ENCODE data around the gene ALDH5A1.
"Not testable (repeated sequence)": the region's sequence is repeated elsewhere in the genome, so short reads cannot be mapped to it uniquely, and the experiment has no call there.

The ALDH5A1 gene

DNA sequence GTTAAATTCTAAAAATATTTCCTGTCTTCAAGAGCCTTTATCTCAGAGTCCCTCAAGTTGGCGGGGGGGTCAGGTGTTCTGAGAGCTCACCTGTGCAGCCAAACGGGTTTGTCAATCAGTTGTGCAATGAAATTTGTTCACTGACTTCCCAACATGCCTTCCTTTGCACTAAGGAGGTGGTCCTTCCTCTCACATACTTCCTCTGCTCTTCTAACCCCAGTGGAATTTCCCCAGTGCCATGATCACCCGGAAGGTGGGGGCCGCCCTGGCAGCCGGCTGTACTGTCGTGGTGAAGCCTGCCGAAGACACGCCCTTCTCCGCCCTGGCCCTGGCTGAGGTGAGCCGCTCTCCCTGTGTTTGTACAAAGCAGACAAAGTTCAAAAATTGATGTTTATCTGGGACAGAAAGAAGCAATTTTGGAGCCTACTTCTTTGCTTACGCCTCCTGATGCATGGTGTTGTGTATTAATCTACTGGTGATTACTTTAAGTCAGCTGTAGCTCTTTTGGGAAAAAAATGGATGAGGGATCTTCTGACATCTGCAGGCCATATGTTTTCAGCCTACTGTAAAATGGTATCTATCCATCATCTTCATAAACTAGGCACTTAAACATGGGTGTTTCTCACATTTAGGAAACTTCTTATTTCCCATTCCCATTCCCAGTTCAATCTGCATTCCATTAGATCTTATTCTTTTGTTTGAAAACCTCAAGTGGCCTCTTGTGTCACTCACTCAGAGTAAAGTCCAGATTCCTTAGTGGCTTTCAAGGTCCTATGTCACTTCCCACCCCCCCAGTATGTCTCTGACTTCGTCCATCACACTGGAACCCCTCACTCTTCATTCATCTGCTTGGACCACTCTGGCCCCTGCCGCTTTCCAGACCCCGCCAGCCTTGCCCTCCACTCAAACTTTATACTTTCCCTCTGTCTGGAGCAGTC, 10.1 kb downstream of the ALDH5A1 start:
- Histone ChIP-seq H3K36me3 (ENCODE audit: control insufficient read depth in 1 of 2, insufficient read depth in 2 of 2, low read length in 2 of 2) (no peaks in the 10 kb centered on the region), H3K79me2 (ENCODE audit: control insufficient read depth, insufficient read depth, low read length, poor library complexity) (no peaks in the 10 kb centered on the region), H3K27me3 (ENCODE audit: insufficient read depth, low read length) (no peaks in the 10 kb centered on the region), H2AK5ac (ENCODE audit: low read length) (no peak overlapping the region), H4K8ac (ENCODE audit: low read depth, low read length) (no peak overlapping the region), H3K14ac (ENCODE audit: low read length) (no peak overlapping the region), H3K4me3 (ENCODE audit: low read depth, low read length) (no peak overlapping the region), H3K9ac (ENCODE audit: low read length) (no peak overlapping the region), H2BK12ac (ENCODE audit: low read length) (no peak overlapping the region), H3K79me1 (ENCODE audit: low read length) (no peaks in the 10 kb centered on the region), H3K27ac (ENCODE audit: low read depth, low read length) (no peak overlapping the region), H3K23ac (ENCODE audit: low read length) (no peak overlapping the region), H3K4me2 (ENCODE audit: low read length) (no peak overlapping the region), H3K9me3 (ENCODE audit: insufficient read depth, low read depth, low read length) (no peaks in the 10 kb centered on the region), H3K4ac (ENCODE audit: low read depth, low read length) (no peak overlapping the region), H2BK120ac (ENCODE audit: insufficient read depth, low read length, poor library complexity) (peak overlapping the region; percentile 43), H2BK5ac (ENCODE audit: low read depth, low read length, poor library complexity) (no peak overlapping the region), H3K4me1 (ENCODE audit: control insufficient read depth in 1 of 2, insufficient read depth in 2 of 2, low read length in 2 of 2) (peaks cover 2 to 4% of the 10 kb centered on the region in 2 experiments), H3K18ac (ENCODE audit: low read length) (no peak overlapping the region), H2AFZ (ENCODE audit: insufficient read depth, low read length, poor library complexity) (no peak overlapping the region), H4K91ac (ENCODE audit: low read depth, low read length) (no peak overlapping the region), H4K12ac (ENCODE audit: low read depth, low read length) (peak overlapping the region; percentile 70)
- no CpG with 5 or more reads among the region's 14 CpGs for WGBS (ENCODE audit: extremely low coverage, insufficient coverage, insufficient read length)
- peak; percentile 89 to 95 for DNase-seq

GRCh38 chr6:24506814-24507520, 12.2 kb downstream of the ALDH5A1 start:
- H4K8ac ChIP-seq (ENCODE audit: low read depth, low read length), result no peak overlapping the region
- no peak overlapping the region for H3K4me2 ChIP-seq (ENCODE audit: low read length)
- no peak overlapping the region for H2AK5ac ChIP-seq (ENCODE audit: low read length)
- no peaks in the 10 kb centered on the region for H3K79me1 ChIP-seq (ENCODE audit: low read length)
- no peak overlapping the region for H3K9ac ChIP-seq (ENCODE audit: low read length)
- H3K36me3 ChIP-seq (ENCODE audit: control insufficient read depth in 1 of 2, insufficient read depth in 2 of 2, low read length in 2 of 2), result no peaks in the 10 kb centered on the region
- no peaks in the 10 kb centered on the region for H3K9me3 ChIP-seq (ENCODE audit: insufficient read depth, low read depth, low read length)
- H2AFZ ChIP-seq (ENCODE audit: insufficient read depth, low read length, poor library complexity), result no peak overlapping the region
- H3K4me3 ChIP-seq (ENCODE audit: low read depth, low read length), result no peak overlapping the region
- no CpG with 5 or more reads among the region's 3 CpGs for WGBS (ENCODE audit: extremely low coverage, insufficient coverage, insufficient read length)
- no peak overlapping the region for H4K91ac ChIP-seq (ENCODE audit: low read depth, low read length)
- H2BK12ac ChIP-seq (ENCODE audit: low read length), result no peak overlapping the region
- H3K27me3 ChIP-seq (ENCODE audit: insufficient read depth, low read length), result no peaks in the 10 kb centered on the region
- no peak overlapping the region for H3K14ac ChIP-seq (ENCODE audit: low read length)
- no peak overlapping the region for H2BK5ac ChIP-seq (ENCODE audit: low read depth, low read length, poor library complexity)
- no peak for DNase-seq
- H2BK120ac ChIP-seq (ENCODE audit: insufficient read depth, low read length, poor library complexity), result no peak overlapping the region
- no peak overlapping the region for H3K27ac ChIP-seq (ENCODE audit: low read depth, low read length)
- H3K79me2 ChIP-seq (ENCODE audit: control insufficient read depth, insufficient read depth, low read length, poor library complexity), result no peaks in the 10 kb centered on the region
- no peak overlapping the region for H3K4ac ChIP-seq (ENCODE audit: low read depth, low read length)
- H3K4me1 ChIP-seq (ENCODE audit: control insufficient read depth in 1 of 2, insufficient read depth in 2 of 2, low read length in 2 of 2), result peaks cover 2 to 4% of the 10 kb centered on the region in 2 experiments
- H3K18ac ChIP-seq (ENCODE audit: low read length), result no peak overlapping the region
- H4K12ac ChIP-seq (ENCODE audit: low read depth, low read length), result no peak overlapping the region
- no peak overlapping the region for H3K23ac ChIP-seq (ENCODE audit: low read length)

GRCh38 chr6:24511976-24512375, 17.2 kb downstream of the ALDH5A1 start:
- H4K12ac ChIP-seq (ENCODE audit: low read depth, low read length); H4K8ac ChIP-seq (ENCODE audit: low read depth, low read length); H3K23ac ChIP-seq (ENCODE audit: low read length); H3K9me3 ChIP-seq (ENCODE audit: insufficient read depth, low read depth, low read length); H3K4ac ChIP-seq (ENCODE audit: low read depth, low read length); H3K4me2 ChIP-seq (ENCODE audit: low read length); H3K79me1 ChIP-seq (ENCODE audit: low read length); H3K4me3 ChIP-seq (ENCODE audit: low read depth, low read length); H3K4me1 ChIP-seq (ENCODE audit: control insufficient read depth in 1 of 2, insufficient read depth in 2 of 2, low read length in 2 of 2); H3K9ac ChIP-seq (ENCODE audit: low read length); H2BK12ac ChIP-seq (ENCODE audit: low read length); H3K27ac ChIP-seq (ENCODE audit: low read depth, low read length); H3K18ac ChIP-seq (ENCODE audit: low read length); H2AFZ ChIP-seq (ENCODE audit: insufficient read depth, low read length, poor library complexity); H2BK5ac ChIP-seq (ENCODE audit: low read depth, low read length, poor library complexity); DNase-seq; H3K36me3 ChIP-seq (ENCODE audit: control insufficient read depth in 1 of 2, insufficient read depth in 2 of 2, low read length in 2 of 2); H2BK120ac ChIP-seq (ENCODE audit: insufficient read depth, low read length, poor library complexity); H3K27me3 ChIP-seq (ENCODE audit: insufficient read depth, low read length); H4K91ac ChIP-seq (ENCODE audit: low read depth, low read length); H3K14ac ChIP-seq (ENCODE audit: low read length); H3K79me2 ChIP-seq (ENCODE audit: control insufficient read depth, insufficient read depth, low read length, poor library complexity); H2AK5ac ChIP-seq (ENCODE audit: low read length): not testable (repeated sequence)
- WGBS (ENCODE audit: extremely low coverage, insufficient coverage, insufficient read length), result no CpG with 5 or more reads among the region's 6 CpGs

GRCh38 chr6:24513602-24514001, 18.8 kb downstream of the ALDH5A1 start:
- Histone ChIP-seq H3K79me1 (ENCODE audit: low read length) (no peaks in the 10 kb centered on the region), H2BK5ac (ENCODE audit: low read depth, low read length, poor library complexity) (no peak overlapping the region), H3K36me3 (ENCODE audit: control insufficient read depth in 1 of 2, insufficient read depth in 2 of 2, low read length in 2 of 2) (no peaks in the 10 kb centered on the region), H2AFZ (ENCODE audit: insufficient read depth, low read length, poor library complexity) (no peak overlapping the region), H3K27me3 (ENCODE audit: insufficient read depth, low read length) (no peaks in the 10 kb centered on the region), H3K9me3 (ENCODE audit: insufficient read depth, low read depth, low read length) (peaks cover 1% of the 10 kb centered on the region), H3K23ac (ENCODE audit: low read length) (no peak overlapping the region), H2BK120ac (ENCODE audit: insufficient read depth, low read length, poor library complexity) (no peak overlapping the region), H3K79me2 (ENCODE audit: control insufficient read depth, insufficient read depth, low read length, poor library complexity) (no peaks in the 10 kb centered on the region), H4K12ac (ENCODE audit: low read depth, low read length) (no peak overlapping the region), H3K14ac (ENCODE audit: low read length) (no peak overlapping the region), H3K4me3 (ENCODE audit: low read depth, low read length) (no peak overlapping the region), H4K91ac (ENCODE audit: low read depth, low read length) (no peak overlapping the region), H2BK12ac (ENCODE audit: low read length) (no peak overlapping the region), H3K4me1 (ENCODE audit: control insufficient read depth in 1 of 2, insufficient read depth in 2 of 2, low read length in 2 of 2) (no peaks in the 10 kb centered on the region), H3K4me2 (ENCODE audit: low read length) (no peak overlapping the region), H3K9ac (ENCODE audit: low read length) (no peak overlapping the region), H3K18ac (ENCODE audit: low read length) (no peak overlapping the region), H4K8ac (ENCODE audit: low read depth, low read length) (no peak overlapping the region), H2AK5ac (ENCODE audit: low read length) (no peak overlapping the region), H3K4ac (ENCODE audit: low read depth, low read length) (no peak overlapping the region), H3K27ac (ENCODE audit: low read depth, low read length) (no peak overlapping the region)
- DNase-seq, result no peak
- WGBS (ENCODE audit: extremely low coverage, insufficient coverage, insufficient read length), result no CpG with 5 or more reads among the region's 4 CpGs

Data from trophoblast cell (in vitro differentiated cells and primary cell).